GM18498 (cell line): ENCODE measurements around the gene PTPRN.
A peak's percentile ranks its signal among the peaks of the same experiment; 100 is the strongest.

Source experiments
- ATAC-seq: cut with Tn5 transposase; IDR thresholded peaks from one replicate; pipeline ENCODE4 v1.9.1; 2021; ENCODE audit warnings: mild to moderate bottlenecking, moderate library complexity; ENCODE audit not compliant: unreplicated experiment

The PTPRN gene

GRCh38 chr2:219308142-219309101 is 779 bp downstream of the PTPRN start:
- ATAC-seq: peak; percentile 64

GRCh38 chr2:219306047-219306446 is 3.2 kb downstream of the PTPRN start:
- ATAC-seq: no peak

- ATAC-seq: no peak
These were observed 5.0 kb downstream of the PTPRN start for GRCh38 chr2:219304223-219304622.

GRCh38 chr2:219302412-219302968 is 6.7 kb downstream of the PTPRN start:
- no peak for ATAC-seq

GRCh38 chr2:219300022-219300421 is 9.2 kb downstream of the PTPRN start:
- no peak for ATAC-seq

GRCh38 chr2:219299372-219299760 is 9.8 kb downstream of the PTPRN start:
- ATAC-seq: no peak

GRCh38 chr2:219298759-219299371 is 10.3 kb downstream of the PTPRN start:
- ATAC-seq: peak; percentile 53

- ATAC-seq: no peak
These were observed 11.3 kb downstream of the PTPRN start for GRCh38 chr2:219297766-219298456.

- ATAC-seq: no peak
These were observed 12.4 kb downstream of the PTPRN start for GRCh38 chr2:219296631-219297391.

GRCh38 chr2:219296142-219296541 is 13.1 kb downstream of the PTPRN start:
- ATAC-seq: no peak

- ATAC-seq: peak; percentile 92
These were observed 14.5 kb downstream of the PTPRN start for GRCh38 chr2:219294356-219295351.

- ATAC-seq: no peak
These were observed 15.4 kb downstream of the PTPRN start for GRCh38 chr2:219293736-219294231.

GRCh38 chr2:219292616-219293015 is 16.6 kb downstream of the PTPRN start:
- ATAC-seq: no peak

GRCh38 chr2:219291910-219292490 is 17.2 kb downstream of the PTPRN start:
- no peak for ATAC-seq

- no peak for ATAC-seq
These were observed 17.8 kb downstream of the PTPRN start for GRCh38 chr2:219291394-219291793.

GRCh38 chr2:219290381-219291171 is 18.6 kb downstream of the PTPRN start:
- no peak for ATAC-seq

- no peak for ATAC-seq
These were observed 19.5 kb downstream of the PTPRN start for GRCh38 chr2:219289537-219290361.
